GM18517 (cell line): ENCODE data around the gene GLIPR1L2.
"Not testable (repeated sequence)": the region's sequence is repeated elsewhere in the genome, so short reads cannot be mapped to it uniquely, and the experiment has no call there.

Source experiments
- ATAC-seq: cut with Tn5 transposase; IDR thresholded peaks from one replicate; pipeline ENCODE4 v1.9.1; 2021; ENCODE audit warnings: mild to moderate bottlenecking, moderate library complexity; ENCODE audit not compliant: unreplicated experiment

GLIPR1L2 gene

GRCh38 chr12:75432924-75433323 lies 42.0 kb downstream of the GLIPR1L2 start:
- no peak for ATAC-seq

GRCh38 chr12:75437564-75437963 lies 46.7 kb downstream of the GLIPR1L2 start:
- ATAC-seq, result no peak

GRCh38 chr12:75438059-75438754 lies 47.3 kb downstream of the GLIPR1L2 start:
- ATAC-seq, result no peak

- ATAC-seq, result no peak
These were observed 48.2 kb downstream of the GLIPR1L2 start for GRCh38 chr12:75439048-75439447.

DNA sequence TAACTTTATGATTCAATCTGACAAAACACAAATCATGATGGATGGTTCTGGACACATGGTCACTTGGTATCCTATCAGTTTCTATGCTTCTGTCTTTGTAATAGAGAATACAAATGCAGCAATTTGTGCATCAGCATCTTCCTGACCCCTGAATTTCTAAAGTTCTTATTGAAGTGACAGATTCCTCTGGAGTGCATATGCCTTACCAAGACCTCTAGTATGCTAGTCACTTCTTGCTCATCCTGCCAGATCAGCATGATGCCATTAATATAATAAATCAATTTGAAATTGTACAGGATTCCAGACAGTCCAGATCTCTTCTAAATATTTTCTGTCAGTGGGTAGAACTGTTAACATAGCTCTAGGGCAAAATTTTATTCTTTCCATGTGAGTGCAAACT lies 49.0 kb downstream of the GLIPR1L2 start:
- ATAC-seq, result no peak

- not testable (repeated sequence) for ATAC-seq
These were observed 51.0 kb downstream of the GLIPR1L2 start for GRCh38 chr12:75441687-75442449.

GRCh38 chr12:75442454-75442853 lies 51.6 kb downstream of the GLIPR1L2 start:
- not testable (repeated sequence) for ATAC-seq

DNA sequence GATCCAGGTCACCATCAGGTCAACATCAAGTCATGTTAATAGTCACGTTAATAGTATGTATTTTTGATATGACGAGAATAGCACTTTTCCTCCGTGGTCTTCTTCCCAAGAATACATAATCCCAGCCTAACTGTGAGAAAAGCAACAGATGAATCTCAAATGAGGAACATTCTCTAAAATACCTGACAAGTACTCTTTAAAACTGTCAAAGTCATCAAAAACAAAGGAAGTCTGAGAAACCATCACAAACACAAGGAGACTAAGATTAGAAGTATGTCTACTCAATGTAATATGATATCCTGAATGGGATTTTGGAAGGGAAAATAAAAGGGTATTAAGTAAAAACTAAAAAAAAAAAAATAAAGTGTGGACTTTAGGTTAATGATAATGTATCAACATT lies 52.8 kb downstream of the GLIPR1L2 start:
- no peak for ATAC-seq

GRCh38 chr12:75444429-75445136 lies 53.7 kb downstream of the GLIPR1L2 start:
- ATAC-seq, result no peak

GRCh38 chr12:75445137-75445507 lies 54.2 kb downstream of the GLIPR1L2 start:
- ATAC-seq, result not testable (repeated sequence)

DNA sequence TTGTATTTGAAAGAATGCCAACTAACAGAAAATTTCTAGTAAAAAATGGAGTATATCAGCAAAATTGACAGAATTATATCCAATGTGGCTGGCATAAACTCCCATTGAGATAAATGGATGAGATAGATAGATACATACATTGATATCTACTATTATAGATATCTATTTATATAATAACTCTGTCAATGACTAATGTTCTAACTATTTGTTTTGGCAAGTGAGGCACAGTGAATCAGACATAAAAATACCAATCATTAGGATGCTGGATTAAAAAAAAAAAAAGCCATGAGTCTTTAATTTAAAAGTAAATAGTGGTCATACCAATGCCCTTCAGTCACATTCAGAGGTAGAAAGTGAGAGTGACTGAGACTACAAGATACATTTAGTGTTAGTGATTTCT lies 56.0 kb downstream of the GLIPR1L2 start:
- no peak for ATAC-seq

GRCh38 chr12:75447691-75448393 lies 57.0 kb downstream of the GLIPR1L2 start:
- no peak for ATAC-seq

DNA sequence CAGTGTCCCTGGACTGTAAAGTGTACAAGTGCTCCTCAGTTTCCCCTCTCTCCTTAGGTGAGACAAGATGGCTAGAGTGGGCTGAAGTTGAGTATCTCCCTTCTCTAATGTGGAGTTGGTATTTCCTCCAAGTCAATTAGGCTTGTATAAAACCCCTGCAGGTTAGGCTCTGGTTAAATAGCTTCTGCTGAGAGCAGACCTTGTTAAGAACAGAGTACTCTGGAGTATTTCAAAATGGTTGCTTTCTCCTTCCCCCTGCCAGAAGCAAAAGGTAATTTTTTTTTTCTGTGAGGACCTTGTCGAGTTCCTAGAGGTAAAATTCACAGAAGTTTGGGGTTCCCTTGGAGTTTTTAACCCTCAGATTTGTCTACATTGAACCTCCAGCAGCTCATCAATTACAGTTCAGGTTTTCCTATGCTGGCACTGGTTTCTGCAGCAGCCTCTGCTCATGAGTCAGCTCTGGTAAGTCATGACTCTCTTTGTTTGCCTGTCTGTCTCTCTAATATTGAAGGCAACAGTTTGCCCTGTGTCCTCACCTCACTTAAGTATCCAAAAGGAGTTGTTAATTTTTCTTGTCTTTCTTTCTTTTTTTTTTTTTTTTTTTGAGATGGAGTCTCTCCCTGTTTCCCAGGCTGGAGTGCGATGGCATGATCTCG lies 61.9 kb downstream of the GLIPR1L2 start:
- no peak for ATAC-seq

DNA sequence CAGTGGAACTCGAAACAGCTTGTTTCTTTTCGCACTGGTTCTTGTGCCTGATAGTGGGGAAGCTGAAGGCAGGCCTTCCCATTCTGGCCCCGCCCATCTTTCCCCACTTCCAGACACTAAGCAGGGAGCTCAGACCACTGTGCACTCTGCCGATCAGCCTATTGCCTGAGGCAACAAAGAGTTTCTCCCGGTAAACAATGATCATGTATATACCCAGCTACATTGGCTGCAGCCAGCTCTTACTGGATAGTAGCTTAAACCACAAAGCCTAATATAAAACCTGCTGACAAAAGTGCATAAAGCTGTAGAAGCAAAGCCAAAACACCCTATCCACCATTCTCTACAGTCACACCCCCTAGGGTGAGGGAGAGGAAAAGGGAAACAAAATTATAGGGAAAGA lies 65.0 kb downstream of the GLIPR1L2 start:
- no peak for ATAC-seq

DNA sequence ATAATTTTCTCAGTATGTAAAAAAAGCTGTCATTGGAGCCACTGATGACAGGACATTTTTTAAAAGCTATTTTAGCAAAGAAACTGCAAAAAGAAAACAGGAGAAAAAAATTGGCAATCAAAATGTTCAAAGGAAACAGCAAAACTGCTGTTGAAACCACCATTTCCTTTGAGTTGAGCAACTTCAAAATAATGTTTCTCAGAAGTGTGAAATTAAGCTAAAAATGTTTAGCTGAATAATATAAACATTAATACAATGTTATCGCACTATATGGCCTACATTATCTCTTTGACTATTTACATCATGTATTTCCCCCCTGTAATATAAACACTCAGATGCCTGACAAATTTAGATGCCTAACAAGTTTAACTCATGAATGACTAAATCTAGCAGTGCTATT lies 66.3 kb downstream of the GLIPR1L2 start:
- ATAC-seq, result no peak

DNA sequence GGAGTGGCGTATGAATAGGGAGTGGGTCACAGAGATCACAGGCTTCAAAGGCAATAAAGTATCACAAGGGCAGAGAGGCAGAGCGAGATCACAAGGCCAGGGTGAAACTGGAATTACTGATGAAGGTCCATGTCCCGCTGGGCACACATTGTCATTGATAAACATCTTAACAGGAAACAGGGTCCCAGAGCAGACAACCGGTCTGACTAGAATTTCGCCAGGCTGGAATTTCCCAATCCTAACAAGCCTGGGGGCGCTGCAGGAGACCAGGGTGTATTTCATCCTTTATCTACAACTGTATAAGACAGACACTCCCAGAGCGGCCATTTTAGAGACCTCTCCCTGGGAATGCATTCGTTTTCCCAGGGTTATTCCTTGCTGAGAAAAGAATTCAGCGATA lies 67.0 kb downstream of the GLIPR1L2 start:
- ATAC-seq, result not testable (repeated sequence)

DNA sequence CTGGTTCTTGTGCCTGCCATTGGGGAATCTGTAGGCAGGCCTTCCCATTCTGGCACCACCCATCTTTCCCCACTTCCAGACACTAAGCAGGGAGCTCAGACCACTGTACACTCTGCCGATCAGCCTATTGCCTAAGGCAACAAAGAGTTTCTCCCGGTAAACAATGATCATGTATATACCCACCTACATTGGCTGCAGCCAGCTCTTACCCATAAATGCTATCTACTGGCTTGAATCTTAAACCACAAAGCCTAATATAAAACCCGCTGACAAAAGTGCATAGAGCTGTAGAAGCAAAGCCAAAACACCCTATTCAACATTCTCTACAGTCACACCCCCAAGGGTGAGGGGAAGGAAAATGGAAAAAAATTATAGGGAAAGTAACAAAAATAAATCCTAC lies 68.9 kb downstream of the GLIPR1L2 start:
- no peak for ATAC-seq

DNA sequence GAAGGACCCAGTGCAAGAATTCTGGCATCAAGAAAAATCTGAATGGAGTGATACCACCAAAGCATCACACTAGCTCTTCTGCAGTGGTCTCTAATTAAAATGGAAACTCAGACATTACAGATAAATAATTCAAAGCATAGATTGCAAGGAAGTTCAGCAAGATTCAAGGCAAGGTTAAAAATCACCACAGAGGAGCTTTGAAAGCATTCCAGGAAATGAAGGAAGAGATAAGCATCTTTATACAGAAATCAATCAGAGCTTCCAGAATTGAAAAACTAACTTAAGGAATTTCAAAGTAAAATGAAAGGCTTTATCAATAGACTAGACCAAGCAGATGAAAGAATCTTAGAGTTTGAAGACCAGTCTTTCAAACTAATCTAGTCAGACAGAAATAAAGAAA lies 69.3 kb downstream of the GLIPR1L2 start:
- ATAC-seq, result no peak

DNA sequence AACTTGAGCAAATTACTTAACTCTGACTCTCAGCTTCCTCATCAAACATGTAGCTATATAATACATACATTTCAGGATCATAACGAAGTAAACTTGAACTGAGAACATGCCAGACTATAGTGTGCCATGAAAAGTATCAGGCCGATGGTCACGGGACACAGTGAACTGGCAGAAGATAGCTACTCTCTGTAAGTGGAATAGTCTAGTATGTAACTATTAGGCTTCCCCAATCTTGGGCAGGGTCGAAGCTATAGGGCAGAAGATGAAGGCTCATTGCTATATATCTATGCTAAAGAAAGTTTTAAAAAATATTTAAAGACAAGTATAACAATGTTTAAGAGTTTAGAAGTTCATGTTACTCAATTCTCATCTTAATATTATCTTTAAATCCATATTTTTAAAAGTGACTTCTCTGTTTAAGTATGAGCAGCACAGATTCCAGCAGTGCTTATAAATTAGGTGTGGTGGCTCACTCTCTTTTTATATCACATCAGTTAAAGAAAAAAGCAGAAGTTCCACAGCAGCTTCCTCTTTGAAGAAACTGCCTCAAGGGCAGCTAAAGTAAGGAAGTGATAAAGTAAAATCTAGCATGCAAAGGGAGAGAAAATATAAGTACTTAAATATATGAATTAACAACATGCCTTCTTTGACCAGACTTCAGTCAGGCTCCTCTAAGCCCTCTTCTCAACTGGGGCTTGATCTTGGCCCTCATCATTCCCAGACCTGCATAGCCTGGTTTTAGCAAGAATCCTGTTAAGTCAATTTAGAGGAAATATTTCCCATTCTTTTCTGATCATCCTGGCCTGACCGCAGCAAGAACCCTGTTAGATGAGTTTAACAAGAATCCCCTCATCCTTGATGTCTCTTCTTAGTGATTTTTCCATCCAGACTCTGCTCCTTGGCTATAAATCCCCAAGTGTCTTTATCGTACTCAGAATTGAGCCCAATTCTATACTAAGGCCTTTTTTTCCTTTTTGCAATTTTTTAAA lies 81.3 kb downstream of the GLIPR1L2 start:
- ATAC-seq, result no peak

GRCh38 chr12:75474116-75474515 lies 83.2 kb downstream of the GLIPR1L2 start:
- ATAC-seq, result no peak
